CD14-positive monocyte (primary cell): ENCODE measurements around the gene TAC4. TPM values are rescaled to one million over a fixed set of nuclear protein-coding genes. Genes with fewer than 3 reads are reported as not detected.

Source experiments
- DNase-seq, 3 donors: peaks; one replicate each; pipeline ENCODE4 v3.0.0-alpha.2; 2011 to 2022
- H2AFZ ChIP-seq: 2 replicates; pipeline ENCODE4 v1.6.0; 2012; ENCODE audit warnings: mild to moderate bottlenecking, low read depth, low read length, inconsistent platforms; ENCODE audit not compliant: insufficient read depth, poor library complexity, severe bottlenecking
- H3K27ac ChIP-seq, 2 donors: 1 replicate in 1 of 2; 2 replicates in 1 of 2; pipeline ENCODE4 v1.5.1; 2012 to 2013; ENCODE audit warnings: low read length in 2 of 2, control low read depth in 1 of 2, inconsistent platforms in 1 of 2, low read depth in 1 of 2, mild to moderate bottlenecking in 1 of 2
- H3K27me3 ChIP-seq, 2 donors: one replicate each; pipeline versions ENCODE4 v1.6.0 to v1.6.1; 2011 to 2013; ENCODE audit warnings: low read length in 2 of 2; ENCODE audit not compliant: control insufficient read depth in 2 of 2, insufficient read depth in 2 of 2
- H3K36me3 ChIP-seq, 2 donors: replicated peaks in 1 of 2; 1 replicate in 1 of 2; 2 replicates in 1 of 2; pipeline versions ENCODE4 v1.5.1 to v1.6.1; 2012 to 2013; ENCODE audit warnings: low read length in 2 of 2, control low read depth in 1 of 2, inconsistent platforms in 1 of 2, mild to moderate bottlenecking in 1 of 2; ENCODE audit not compliant: insufficient read depth in 2 of 2, control insufficient read depth in 1 of 2
- H3K4me1 ChIP-seq, 2 donors: 1 replicate in 1 of 2; 2 replicates in 1 of 2; pipeline versions ENCODE4 v1.5.1 to v1.6.1; 2012 to 2013; ENCODE audit warnings: low read length in 2 of 2, control low read depth in 1 of 2, inconsistent platforms in 1 of 2, mild to moderate bottlenecking in 1 of 2, moderate library complexity in 1 of 2; ENCODE audit not compliant: insufficient read depth in 2 of 2, control insufficient read depth in 1 of 2
- H3K4me2 ChIP-seq: replicated peaks from 2 replicates; pipeline ENCODE3; 2012; ENCODE audit warnings: low read length, moderate library complexity, mild to moderate bottlenecking; ENCODE audit not compliant: poor library complexity, severe bottlenecking; ENCODE audit errors: extremely low read depth
- H3K4me3 ChIP-seq, 3 experiments: fragments of 200-600 bp in 1 of 3; sonication (generic) in 1 of 3; replicated peaks in 1 of 3; 1 replicate in 2 of 3; 2 replicates in 1 of 3; pipeline ENCODE4 v1.5.1; 2011 to 2013; ENCODE audit warnings: low read length in 3 of 3, mild to moderate bottlenecking in 3 of 3, control low read depth in 2 of 3, low read depth in 2 of 3, inconsistent platforms in 1 of 3, moderate library complexity in 1 of 3
- H3K79me2 ChIP-seq: 2 replicates; pipeline ENCODE4 v1.6.0; 2012; ENCODE audit warnings: mild to moderate bottlenecking, control low read depth, inconsistent platforms, low read length, moderate library complexity; ENCODE audit not compliant: insufficient read depth
- H3K9ac ChIP-seq: 2 replicates; pipeline ENCODE4 v1.6.0; 2017; ENCODE audit warnings: low read length, mild to moderate bottlenecking; ENCODE audit not compliant: insufficient read depth, poor library complexity, severe bottlenecking
- H3K9me3 ChIP-seq, 2 donors: replicated peaks in 1 of 2; 1 replicate in 1 of 2; 2 replicates in 1 of 2; pipeline versions ENCODE4 v1.5.1 to v1.6.1; 2012 to 2013; ENCODE audit warnings: low read length in 2 of 2, control low read depth in 1 of 2; ENCODE audit not compliant: control insufficient read depth in 1 of 2, insufficient read depth in 1 of 2
- H4K20me1 ChIP-seq: 2 replicates; pipeline ENCODE4 v1.6.0; 2012; ENCODE audit warnings: mild to moderate bottlenecking, low read length, control low read depth, moderate library complexity; ENCODE audit not compliant: insufficient read depth
- H3K27ac Mint-ChIP-seq, 7 donors: one replicate each; pipeline ENCODE4 v1.8.0; 2020; ENCODE audit warnings: mild to moderate bottlenecking in 7 of 7, mixed read lengths in 7 of 7, moderate library complexity in 6 of 7, inconsistent platforms in 2 of 7
- H3K27me3 Mint-ChIP-seq, 3 donors: one replicate each; pipeline ENCODE4 v1.8.0; 2021 to 2022; ENCODE audit warnings: low read depth in 3 of 3, mild to moderate bottlenecking in 3 of 3, mixed read lengths in 3 of 3, moderate library complexity in 3 of 3, inconsistent platforms in 1 of 3
- H3K36me3 Mint-ChIP-seq, 2 donors: one replicate each; pipeline ENCODE4 v1.8.0; 2020; ENCODE audit warnings: mixed read lengths in 2 of 2, inconsistent platforms in 1 of 2, mild to moderate bottlenecking in 1 of 2
- H3K4me1 Mint-ChIP-seq: one replicate; pipeline ENCODE4 v1.8.0; 2020; ENCODE audit warnings: mild to moderate bottlenecking, mixed read lengths
- H3K4me3 Mint-ChIP-seq, 2 donors: one replicate each; pipeline ENCODE4 v1.8.0; 2020; ENCODE audit warnings: mild to moderate bottlenecking in 2 of 2, mixed read lengths in 2 of 2, moderate library complexity in 1 of 2
- H3K9me3 Mint-ChIP-seq, 7 donors: one replicate each; pipeline ENCODE4 v1.8.0; 2020 to 2022; ENCODE audit warnings: mixed read lengths in 7 of 7, mild to moderate bottlenecking in 6 of 7, moderate library complexity in 6 of 7, inconsistent platforms in 2 of 7
- CTCF ChIP-seq: fragments of 200-600 bp; IDR thresholded peaks from one replicate; pipeline ENCODE4 v1.8.0; 2022; ENCODE audit warnings: antibody characterized with exemption, mild to moderate bottlenecking
- WGBS: methylation state at CpG from one replicate; pipeline ENCODE4 v1.1.5; 2013; ENCODE audit warnings: missing lambda C conversion rate; ENCODE audit not compliant: insufficient coverage; 5-methylcytosine and 5-hydroxymethylcytosine counted together
- intact Hi-C, 2 donors: fragments of 100-400 bp; cut with micrococcal nuclease; formaldehyde crosslinking; loops; one replicate each; pipeline versions ENCODE4 v1.15.0 to v1.15.1; 2023
- polyA plus RNA-seq, 3 donors: library from polyadenylated mRNA; depleted of rRNA in 1 of 3; unstranded in 2 of 3; stranded (reverse) in 1 of 3; fragments of 300-500 nt in 2 of 3; fragments of >200 nt in 1 of 3; fragmentation: Illumina TruSeq in 2 of 3; gene quantifications; 1 replicate in 2 of 3; 2 replicates in 1 of 3; pipeline ENCODE4 v1.2.3, GENCODE V29; 2012 to 2021

The TAC4 gene
- polyA plus RNA-seq, 3 donors, result not detected

GRCh38 chr17:49861150-49861884 lies 13.4 kb upstream of the TAC4 start:
- intact Hi-C loops, result loop anchor here in 1 of 2 donors (1.0 kb wide), 1 partner anchor 137 kb away; no protein-coding TSS in a partner anchor
- H3K4me1 Mint-ChIP-seq, result peaks cover 17% of the 10 kb centered on the region
- no peaks in the 10 kb centered on the region for H3K9me3 ChIP-seq
- WGBS, result 45% methylated on average over 14 of the region's 16 CpGs
- H3K27me3 ChIP-seq, result peaks cover 0 to 11% of the 10 kb centered on the region in 2 donors
- peak; percentile 98 for TF ChIP-seq CTCF
- DNase-seq, result peak; percentile 21 to 62 (median 50)
- no peak overlapping the region for H3K27ac ChIP-seq
- no peak overlapping the region for H2AFZ ChIP-seq
- no peak overlapping the region for H3K9ac ChIP-seq
- no peak overlapping the region for H3K4me2 ChIP-seq
- H3K9me3 Mint-ChIP-seq, result no peaks in the 10 kb centered on the region
- H3K4me1 ChIP-seq, result peaks cover 6 to 11% of the 10 kb centered on the region in 2 donors
- no peak overlapping the region for H3K4me3 ChIP-seq
- H3K36me3 ChIP-seq, result no peaks in the 10 kb centered on the region
- H3K79me2 ChIP-seq, result no peaks in the 10 kb centered on the region
- peak overlapping the region in 1 of 7 donors; percentile 40 for H3K27ac Mint-ChIP-seq
- peak overlapping the region in 1 of 2 donors; percentile 65 for H3K4me3 Mint-ChIP-seq
- peaks cover 9 to 26% (median 14%) of the 10 kb centered on the region in 3 donors for H3K27me3 Mint-ChIP-seq
- no peaks in the 10 kb centered on the region for H4K20me1 ChIP-seq
- no peaks in the 10 kb centered on the region for H3K36me3 Mint-ChIP-seq

GRCh38 chr17:49859991-49860953 lies 12.4 kb upstream of the TAC4 start:
- H3K27me3 ChIP-seq, result peaks cover 0 to 11% of the 10 kb centered on the region in 2 donors
- peak overlapping the region in 1 of 7 donors; percentile 71 for H3K27ac Mint-ChIP-seq
- H3K4me3 Mint-ChIP-seq, result no peak overlapping the region
- no peaks in the 10 kb centered on the region for H3K9me3 Mint-ChIP-seq
- no peak overlapping the region for H3K4me3 ChIP-seq
- DNase-seq, result no peak
- no peak overlapping the region for H3K4me2 ChIP-seq
- H3K9ac ChIP-seq, result no peak overlapping the region
- intact Hi-C loops, result loop anchor here in 1 of 2 donors (1.0 to 10.0 kb wide), 2 partner anchors 136 to 285 kb away; partner anchors contain the start of gene NXPH3
- peaks cover 8 to 27% (median 17%) of the 10 kb centered on the region in 3 donors for H3K27me3 Mint-ChIP-seq
- no peak overlapping the region for H2AFZ ChIP-seq
- no peak for TF ChIP-seq CTCF
- H3K4me1 ChIP-seq, result peaks cover 6 to 11% of the 10 kb centered on the region in 2 donors
- no peaks in the 10 kb centered on the region for H3K36me3 ChIP-seq
- H3K27ac ChIP-seq, result no peak overlapping the region
- H4K20me1 ChIP-seq, result no peaks in the 10 kb centered on the region
- no peaks in the 10 kb centered on the region for H3K79me2 ChIP-seq
- no peaks in the 10 kb centered on the region for H3K9me3 ChIP-seq
- 66% methylated on average over 18 of the region's 20 CpGs for WGBS
- peaks cover 17% of the 10 kb centered on the region for H3K4me1 Mint-ChIP-seq
- H3K36me3 Mint-ChIP-seq, result no peaks in the 10 kb centered on the region
